ENCODE results near the gene TINAG.

TINAG gene

GRCh38 chr6:54291146-54291545, 17.1 kb upstream of the TINAG start (continued):
- no peak for TF ChIP-seq POU6F1 (CRISPR knock-in tag; IDR thresholded peaks at IDR 0.05; ENCODE audit: borderline replicate concordance, low read depth)

DNA sequence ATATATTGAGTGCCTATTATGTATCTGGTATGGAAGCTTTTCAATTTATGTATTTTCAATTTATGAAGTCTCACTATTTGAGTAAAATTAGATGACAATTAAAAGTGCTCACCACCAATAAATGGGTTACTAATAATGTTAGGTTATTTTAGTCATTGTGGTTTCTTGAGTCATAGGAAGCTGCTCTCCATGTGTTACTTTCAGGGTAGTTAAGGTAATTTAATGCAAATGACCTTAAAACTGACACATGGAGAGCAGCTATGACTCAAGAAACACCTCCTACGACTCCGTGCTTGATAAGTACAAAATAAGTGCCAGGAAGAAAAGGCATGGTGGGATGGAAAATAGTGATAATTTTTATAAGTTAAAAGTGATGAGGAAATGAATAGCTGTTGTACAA, 16.5 kb upstream of the TINAG start:
- peak; percentile 7; the same call in 1 of the 3 replicates for ATAC-seq
- no peak for TF ChIP-seq GLIS3 (CRISPR knock-in tag; IDR thresholded peaks at IDR 0.05)
- TF ChIP-seq ZC3H10 (CRISPR knock-in tag; IDR thresholded peaks at IDR 0.05), result no peak
- 0 out of 2 replicates have a peak, but pooled peaks have one; percentile 15 for TF ChIP-seq TOX (CRISPR knock-in tag; IDR thresholded peaks at IDR 0.05; ENCODE audit: borderline replicate concordance)

DNA sequence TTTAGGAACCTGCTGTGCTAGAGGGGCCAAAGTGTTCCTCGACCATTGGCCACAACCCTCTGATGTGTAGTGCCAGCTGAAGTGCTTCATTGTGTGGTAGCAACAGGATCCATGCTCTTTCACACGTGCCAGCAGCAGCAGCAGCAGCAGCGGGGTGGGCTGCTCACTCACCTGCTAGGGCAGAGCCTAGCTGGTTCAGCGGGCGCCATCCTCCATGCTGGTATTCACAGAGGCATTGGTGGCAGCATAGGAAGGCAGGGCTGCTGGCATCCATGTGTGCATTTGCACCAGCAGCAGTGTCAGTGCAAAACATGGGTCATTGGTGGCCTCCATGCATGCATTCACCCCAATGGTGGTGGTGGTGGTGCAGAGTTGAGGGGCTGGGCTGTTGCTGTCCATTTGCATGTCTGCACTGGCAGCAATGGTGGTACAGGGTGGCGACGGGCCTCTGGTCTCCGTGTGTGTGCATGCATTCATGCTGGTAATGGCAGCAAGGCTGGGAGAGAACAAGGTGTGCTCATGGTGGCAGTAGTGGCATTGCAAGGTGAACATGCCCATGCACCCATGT, 13.2 kb upstream of the TINAG start:
- ATAC-seq, result no peak
- TF ChIP-seq ARNTL (CRISPR knock-in tag; IDR thresholded peaks at IDR 0.05; ENCODE audit: borderline replicate concordance, low read depth) (no peak), POU6F1 (CRISPR knock-in tag; IDR thresholded peaks at IDR 0.05; ENCODE audit: borderline replicate concordance, low read depth) (no peak), BACH2 (CRISPR knock-in tag; IDR thresholded peaks at IDR 0.05; ENCODE audit: borderline replicate concordance) (no peak), CSDC2 (CRISPR knock-in tag; IDR thresholded peaks at IDR 0.05) (no peak), TOX (CRISPR knock-in tag; IDR thresholded peaks at IDR 0.05; ENCODE audit: borderline replicate concordance) (no peak), ZNF70 (CRISPR knock-in tag; IDR thresholded peaks at IDR 0.05) (no peak), TCF4 (CRISPR knock-in tag; IDR thresholded peaks at IDR 0.05; ENCODE audit: borderline replicate concordance) (no peak), ZFP30 (CRISPR knock-in tag; IDR thresholded peaks at IDR 0.05) (no peak), ZC3H10 (CRISPR knock-in tag; IDR thresholded peaks at IDR 0.05) (no peak), GLIS3 (CRISPR knock-in tag; IDR thresholded peaks at IDR 0.05) (no peak), ZNF565 (CRISPR knock-in tag; conservative IDR thresholded peaks at IDR 0.05; ENCODE audit: low read depth) (no peak), ZFP3 (CRISPR knock-in tag; IDR thresholded peaks at IDR 0.05) (no peak), ZNF8 (CRISPR knock-in tag; IDR thresholded peaks at IDR 0.05) (no peak), CREB5 (CRISPR knock-in tag; IDR thresholded peaks at IDR 0.05; ENCODE audit: low read depth) (no peak), TSHZ2 (CRISPR knock-in tag; IDR thresholded peaks at IDR 0.05) (no peak), OSR1 (CRISPR knock-in tag; IDR thresholded peaks at IDR 0.05) (no peak), ISL1 (CRISPR knock-in tag; IDR thresholded peaks at IDR 0.05) (no peak), RARB (CRISPR knock-in tag; IDR thresholded peaks at IDR 0.05) (no peak)
- TF ChIP-seq, protein P1, sequence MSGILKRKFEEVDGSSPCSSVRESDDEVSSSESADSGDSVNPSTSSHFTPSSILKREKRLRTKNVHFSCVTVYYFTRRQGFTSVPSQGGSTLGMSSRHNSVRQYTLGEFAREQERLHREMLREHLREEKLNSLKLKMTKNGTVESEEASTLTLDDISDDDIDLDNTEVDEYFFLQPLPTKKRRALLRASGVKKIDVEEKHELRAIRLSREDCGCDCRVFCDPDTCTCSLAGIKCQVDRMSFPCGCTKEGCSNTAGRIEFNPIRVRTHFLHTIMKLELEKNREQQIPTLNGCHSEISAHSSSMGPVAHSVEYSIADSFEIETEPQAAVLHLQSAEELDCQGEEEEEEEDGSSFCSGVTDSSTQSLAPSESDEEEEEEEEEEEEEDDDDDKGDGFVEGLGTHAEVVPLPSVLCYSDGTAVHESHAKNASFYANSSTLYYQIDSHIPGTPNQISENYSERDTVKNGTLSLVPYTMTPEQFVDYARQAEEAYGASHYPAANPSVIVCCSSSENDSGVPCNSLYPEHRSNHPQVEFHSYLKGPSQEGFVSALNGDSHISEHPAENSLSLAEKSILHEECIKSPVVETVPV (CRISPR knock-in tag; IDR thresholded peaks at IDR 0.05), result no peak

Measured in SK-N-SH treated with all-trans-retinoic acid at 6 μM for 48 hours (cell line).